GM21786 (cell line): ENCODE data around the gene P3H3.
"Not testable (repeated sequence)": the region's sequence is repeated elsewhere in the genome, so short reads cannot be mapped to it uniquely, and the experiment has no call there.

Experiments
- ATAC-seq: cut with Tn5 transposase; IDR thresholded peaks from one replicate; pipeline ENCODE4 v1.9.1; 2021; ENCODE audit not compliant: unreplicated experiment

Gene P3H3

DNA sequence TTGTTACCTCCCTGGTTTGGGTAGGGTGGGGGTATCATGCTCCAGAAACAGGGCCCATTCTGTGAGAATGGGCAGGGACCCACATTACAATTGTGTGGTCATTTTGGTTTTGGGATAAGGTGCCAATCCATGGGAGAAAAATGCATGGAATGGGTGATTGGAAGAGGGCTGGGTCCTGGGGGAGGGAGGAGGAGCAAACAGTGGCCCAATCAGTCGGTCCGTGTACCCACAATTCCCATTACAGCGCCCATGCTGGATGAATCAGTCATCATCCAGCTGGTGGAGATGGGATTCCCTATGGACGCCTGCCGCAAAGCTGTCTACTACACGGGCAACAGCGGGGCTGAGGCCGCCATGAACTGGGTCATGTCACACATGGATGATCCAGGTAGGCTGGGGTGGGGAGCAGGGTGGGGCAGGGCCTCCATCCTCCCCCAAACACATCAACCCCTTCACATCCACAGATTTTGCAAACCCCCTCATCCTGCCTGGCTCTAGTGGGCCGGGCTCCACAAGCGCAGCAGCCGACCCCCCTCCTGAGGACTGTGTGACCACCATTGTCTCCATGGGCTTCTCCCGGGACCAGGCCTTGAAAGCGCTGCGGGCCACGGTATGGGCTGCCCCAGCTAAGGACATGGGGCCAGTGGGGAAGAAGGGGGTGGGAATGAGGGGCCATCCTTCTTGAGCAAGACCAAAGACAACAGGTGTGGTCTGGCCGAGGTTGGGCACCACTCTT lies 35.5 kb downstream of the P3H3 start:
- no peak for ATAC-seq

DNA sequence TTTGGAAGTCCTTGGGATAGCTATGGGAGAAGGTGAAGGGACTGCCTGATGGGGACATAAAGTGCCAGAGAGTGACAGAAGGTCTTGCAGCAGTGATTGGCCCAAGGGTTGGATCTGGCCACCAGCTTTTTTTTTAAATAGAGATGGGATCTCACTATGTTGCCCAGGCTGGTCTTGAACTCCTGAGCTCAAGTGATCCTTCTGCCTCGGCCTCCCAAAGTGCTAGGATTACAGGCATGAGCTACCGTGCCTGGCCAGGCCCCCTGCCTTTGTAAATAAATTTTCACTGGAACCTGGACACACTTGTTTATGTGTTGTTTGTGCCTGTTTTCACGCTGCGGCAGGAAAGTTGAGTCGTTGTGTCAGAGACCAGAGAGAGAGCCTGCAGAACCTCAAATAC lies 37.1 kb downstream of the P3H3 start:
- not testable (repeated sequence) for ATAC-seq

DNA sequence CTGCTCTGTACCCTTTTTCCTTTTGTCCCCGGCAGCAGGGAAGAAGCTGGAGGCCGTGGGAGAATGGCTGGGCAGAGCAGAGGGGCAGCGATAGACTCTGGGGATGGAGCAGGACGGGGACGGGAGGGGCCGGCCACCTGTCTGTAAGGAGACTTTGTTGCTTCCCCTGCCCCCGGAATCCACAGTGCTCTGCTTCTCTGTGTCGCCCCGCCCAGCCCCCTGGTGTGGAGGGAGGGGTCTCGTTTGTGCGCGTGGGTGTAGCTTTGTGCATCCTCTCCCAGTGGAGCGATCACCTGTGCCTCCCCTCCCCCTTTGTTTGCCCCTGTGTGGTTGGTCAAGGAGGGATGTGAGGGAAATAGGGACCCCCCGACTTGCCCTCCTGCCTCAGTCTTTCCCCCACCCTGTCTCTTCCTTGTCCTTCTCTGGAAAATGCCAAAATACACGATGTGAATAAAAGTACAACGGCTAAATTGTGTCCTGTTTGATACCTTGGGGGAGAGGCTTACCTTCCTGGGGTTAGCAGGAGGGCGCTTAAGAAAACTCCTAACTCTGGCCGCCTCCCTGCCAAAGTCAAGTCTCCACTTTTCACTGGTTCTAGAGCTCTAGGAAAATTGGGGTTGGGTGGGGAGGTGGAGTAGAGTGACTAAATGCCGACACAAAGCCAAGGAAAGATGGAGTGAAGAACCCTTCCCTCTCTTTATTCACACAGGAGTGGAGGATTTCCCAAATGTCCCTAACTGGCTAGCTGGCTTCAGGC lies 38.1 kb downstream of the P3H3 start:
- ATAC-seq = no peak

DNA sequence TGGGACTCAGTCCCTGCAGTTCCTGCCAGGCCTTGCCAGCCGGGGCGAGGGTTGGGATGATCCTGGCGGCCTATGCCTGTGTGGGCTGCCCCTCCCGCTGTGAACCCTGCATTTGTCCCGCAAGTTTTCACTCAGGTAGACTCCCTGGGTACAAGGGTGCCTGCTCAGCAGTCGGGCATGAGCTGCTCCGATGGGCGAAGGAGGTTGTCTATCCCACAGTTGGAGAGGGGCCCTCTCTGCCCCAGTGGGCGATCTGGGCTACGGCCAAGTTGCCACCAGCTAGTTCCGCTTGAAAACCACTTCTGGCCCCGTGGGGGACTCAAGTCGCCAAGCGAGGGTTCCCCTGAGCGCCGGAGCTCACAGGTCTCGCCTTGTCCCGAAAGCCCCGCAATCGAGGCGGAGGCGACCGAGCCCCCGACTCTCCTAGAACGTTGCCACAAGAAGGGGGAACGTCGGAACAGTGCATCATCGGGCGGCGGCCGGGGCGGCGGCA lies 38.8 kb downstream of the P3H3 start:
- peak; percentile 10 for ATAC-seq

DNA sequence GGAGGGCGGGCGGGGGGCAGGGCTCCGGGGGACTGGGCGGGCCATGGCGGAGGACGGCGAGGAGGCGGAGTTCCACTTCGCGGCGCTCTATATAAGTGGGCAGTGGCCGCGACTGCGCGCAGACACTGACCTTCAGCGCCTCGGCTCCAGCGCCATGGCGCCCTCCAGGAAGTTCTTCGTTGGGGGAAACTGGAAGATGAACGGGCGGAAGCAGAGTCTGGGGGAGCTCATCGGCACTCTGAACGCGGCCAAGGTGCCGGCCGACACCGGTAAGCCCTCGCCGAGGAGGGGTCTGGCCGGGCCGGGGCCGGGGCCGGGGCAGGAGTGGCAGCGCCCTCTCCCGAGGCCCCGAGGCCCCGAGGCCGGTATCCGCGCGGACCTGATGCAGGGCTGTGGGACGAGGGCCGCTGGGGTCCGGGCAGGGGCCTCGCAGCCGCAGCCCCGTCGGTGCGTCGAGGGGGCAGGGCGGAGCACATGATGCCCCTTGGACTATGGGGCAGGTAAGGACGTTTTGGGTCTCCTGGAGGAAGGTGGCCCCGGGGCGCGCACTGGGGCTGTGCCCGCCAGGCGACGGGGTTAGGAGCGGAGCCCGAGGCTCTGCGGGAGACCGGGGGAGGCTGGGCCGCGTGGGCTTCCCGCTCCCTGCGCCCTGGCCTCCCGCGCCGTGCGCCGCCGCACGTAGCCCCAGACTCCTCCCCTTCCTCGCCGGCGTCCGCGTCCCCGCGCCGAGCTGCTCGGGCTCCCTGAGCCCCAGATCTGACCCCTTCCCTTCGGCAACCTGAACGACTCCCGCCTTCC lies 39.4 kb downstream of the P3H3 start, which contains the start of gene TPI1:
TPI1 (plus strand) TSS at position 119 of the 798 bp plus-strand sequence; CDS start at position 155, 36 bp downstream.
- peak; percentile 56 for ATAC-seq

DNA sequence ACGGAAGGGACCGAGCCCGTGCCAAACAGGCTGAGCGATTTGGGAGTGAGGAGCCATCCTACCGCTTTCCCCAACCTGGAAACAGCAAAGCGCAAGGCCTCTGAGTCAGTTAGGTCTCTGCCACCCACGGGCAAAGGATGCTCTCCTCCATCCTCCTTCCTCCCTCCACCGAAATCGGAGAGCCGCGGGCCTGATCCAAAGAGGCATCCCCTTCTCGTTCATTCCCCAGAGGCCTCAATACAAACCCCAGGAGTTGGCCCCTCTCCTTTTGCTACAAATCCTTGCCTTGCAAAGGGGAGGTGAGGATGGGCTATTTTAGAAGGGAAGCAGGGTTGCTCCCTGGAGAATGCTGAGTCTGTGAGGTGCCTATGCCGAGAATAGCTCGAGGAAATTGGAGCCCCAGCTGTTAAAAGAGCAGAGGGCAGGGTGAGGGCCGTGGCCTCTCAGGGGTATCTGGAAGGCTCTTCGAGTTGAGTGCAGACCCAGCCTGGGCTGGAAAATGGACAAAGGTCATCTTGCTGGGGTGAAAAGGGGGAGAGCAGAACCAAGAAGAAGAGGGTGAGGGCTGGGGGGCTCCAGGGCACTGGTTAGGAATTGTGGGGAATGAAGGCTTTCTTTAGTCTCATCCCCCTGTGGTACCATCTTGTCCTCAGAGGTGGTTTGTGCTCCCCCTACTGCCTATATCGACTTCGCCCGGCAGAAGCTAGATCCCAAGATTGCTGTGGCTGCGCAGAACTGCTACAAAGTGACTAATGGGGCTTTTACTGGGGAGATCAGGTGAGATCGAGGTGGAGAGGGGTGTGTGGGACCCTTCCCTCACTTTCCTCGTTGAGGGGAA lies 40.2 kb downstream of the P3H3 start:
- no peak for ATAC-seq

DNA sequence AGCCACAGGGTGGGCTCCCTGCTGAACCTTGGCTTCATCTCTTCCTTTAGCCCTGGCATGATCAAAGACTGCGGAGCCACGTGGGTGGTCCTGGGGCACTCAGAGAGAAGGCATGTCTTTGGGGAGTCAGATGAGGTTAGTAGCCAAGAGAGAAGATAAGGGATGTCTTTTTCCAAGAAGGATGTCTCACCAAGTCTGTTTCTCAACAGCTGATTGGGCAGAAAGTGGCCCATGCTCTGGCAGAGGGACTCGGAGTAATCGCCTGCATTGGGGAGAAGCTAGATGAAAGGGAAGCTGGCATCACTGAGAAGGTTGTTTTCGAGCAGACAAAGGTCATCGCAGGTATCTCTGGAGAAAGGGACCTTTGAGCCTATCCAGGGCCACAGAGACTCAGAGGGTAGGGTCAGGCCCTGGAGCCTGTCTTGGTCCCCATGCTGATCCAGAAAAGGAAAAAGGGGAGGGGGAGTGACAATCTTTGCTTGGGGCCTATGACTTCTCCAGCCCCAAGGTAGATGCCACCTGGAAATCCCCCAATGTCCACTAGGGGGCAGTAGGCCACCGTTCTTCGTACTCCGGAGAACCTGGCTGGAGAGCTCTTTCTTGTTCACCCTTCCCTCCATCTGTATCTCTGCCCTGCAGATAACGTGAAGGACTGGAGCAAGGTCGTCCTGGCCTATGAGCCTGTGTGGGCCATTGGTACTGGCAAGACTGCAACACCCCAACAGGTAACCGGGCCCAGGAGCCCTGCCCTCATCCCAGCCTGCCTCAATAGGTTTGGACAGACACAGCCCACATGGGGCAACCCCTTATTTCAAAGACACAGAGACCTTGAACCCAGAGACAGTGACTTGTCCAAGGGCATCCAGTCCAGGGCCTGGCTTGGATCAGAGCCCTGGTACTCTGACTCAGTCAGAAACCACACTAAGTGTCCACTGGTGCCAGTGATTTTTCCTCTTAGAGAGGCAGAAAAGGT lies 41.1 kb downstream of the P3H3 start:
- no peak for ATAC-seq

DNA sequence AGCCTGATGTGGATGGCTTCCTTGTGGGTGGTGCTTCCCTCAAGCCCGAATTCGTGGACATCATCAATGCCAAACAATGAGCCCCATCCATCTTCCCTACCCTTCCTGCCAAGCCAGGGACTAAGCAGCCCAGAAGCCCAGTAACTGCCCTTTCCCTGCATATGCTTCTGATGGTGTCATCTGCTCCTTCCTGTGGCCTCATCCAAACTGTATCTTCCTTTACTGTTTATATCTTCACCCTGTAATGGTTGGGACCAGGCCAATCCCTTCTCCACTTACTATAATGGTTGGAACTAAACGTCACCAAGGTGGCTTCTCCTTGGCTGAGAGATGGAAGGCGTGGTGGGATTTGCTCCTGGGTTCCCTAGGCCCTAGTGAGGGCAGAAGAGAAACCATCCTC lies 42.1 kb downstream of the P3H3 start:
- not testable (repeated sequence) for ATAC-seq

DNA sequence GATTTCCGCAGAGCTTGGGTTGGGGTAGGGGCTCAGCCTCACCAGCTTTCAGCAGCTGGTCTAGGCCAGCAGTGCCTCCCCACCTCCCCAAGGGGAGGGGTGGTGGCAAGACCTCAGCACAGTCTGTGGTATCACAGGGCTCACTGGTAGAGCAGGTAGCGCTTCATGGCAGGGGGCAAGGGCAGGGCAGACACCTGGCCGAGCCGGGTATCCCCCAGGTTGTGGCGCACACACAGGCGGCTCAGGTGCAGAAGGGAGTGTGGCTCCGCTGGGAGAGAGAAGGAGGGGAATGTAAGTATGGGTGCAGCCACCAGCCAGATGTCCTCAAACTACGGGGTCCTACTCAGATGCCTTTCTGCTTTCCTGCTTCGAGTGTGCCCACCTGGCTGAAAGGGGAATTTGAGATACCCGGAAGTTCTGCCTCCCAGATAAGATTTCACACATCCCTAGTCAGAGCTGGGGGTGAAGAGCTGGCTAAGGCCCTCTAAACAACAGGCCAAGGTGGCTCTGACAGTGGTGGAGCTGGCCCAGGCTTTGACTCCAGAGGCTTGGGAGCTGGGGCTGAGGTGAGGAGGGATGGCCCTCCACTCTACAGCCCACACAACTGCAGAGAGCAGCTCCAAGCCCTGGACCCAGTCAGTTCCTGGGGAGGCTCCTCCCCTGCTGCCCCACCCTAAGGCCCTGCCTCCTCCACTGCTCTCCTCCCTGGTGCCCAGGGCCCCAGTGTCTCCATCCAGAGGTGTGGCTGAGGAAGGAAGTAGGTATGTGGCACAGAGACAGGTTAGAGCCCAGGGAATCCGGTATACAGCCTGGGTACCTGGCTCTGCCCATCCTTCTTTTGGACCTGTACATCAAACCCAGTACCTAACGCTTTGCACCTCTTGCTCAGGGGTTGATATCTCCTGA lies 43.1 kb downstream of the P3H3 start:
- ATAC-seq = no peak

DNA sequence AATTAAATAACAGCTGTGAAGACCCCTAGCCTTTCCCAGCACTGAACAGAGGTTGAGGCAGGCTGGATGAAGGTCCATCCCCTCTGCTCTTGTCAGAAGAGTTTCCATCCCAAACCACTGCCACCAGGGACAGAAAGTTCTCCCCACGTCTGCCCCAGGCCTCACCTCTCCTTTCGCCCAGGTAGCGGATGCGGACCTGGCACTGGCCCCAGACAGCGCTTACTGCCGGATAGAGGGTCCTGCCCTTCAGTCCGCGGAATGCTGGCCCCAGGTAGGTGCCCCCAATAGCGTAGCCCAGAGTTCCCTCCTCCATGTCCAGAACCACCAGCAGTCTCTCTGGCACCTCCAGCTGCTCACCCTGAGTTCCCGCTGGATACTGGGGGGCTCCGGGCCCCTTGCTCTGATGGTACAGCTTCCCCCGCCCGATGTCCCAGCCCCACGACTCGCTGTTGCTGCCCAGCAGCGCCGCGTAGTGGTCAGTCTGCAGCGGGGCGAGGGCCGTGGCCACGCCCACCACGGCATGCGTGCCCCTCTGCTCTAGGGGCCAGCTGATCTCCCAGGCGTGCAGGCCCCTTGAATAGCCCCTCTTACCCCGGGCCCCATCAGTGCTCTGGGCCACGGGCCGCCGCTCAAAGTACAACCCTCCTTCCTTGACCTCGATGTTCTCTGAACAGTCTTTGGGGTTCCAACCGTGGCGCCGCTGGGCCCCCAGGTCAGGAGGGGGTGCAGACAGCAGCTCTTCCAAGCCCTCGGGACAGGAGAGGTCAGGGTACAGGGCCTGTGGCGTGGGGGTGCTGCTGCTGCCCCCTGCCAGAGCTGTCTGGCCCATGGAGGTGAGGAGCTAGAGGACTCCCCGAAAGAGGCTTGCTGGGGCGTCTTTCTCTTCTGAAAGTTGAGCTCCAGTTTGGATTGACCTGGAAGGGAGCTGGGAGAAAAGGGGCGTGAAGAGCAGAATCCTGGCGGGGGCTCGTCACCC lies 44.2 kb downstream of the P3H3 start:
- no peak for ATAC-seq

DNA sequence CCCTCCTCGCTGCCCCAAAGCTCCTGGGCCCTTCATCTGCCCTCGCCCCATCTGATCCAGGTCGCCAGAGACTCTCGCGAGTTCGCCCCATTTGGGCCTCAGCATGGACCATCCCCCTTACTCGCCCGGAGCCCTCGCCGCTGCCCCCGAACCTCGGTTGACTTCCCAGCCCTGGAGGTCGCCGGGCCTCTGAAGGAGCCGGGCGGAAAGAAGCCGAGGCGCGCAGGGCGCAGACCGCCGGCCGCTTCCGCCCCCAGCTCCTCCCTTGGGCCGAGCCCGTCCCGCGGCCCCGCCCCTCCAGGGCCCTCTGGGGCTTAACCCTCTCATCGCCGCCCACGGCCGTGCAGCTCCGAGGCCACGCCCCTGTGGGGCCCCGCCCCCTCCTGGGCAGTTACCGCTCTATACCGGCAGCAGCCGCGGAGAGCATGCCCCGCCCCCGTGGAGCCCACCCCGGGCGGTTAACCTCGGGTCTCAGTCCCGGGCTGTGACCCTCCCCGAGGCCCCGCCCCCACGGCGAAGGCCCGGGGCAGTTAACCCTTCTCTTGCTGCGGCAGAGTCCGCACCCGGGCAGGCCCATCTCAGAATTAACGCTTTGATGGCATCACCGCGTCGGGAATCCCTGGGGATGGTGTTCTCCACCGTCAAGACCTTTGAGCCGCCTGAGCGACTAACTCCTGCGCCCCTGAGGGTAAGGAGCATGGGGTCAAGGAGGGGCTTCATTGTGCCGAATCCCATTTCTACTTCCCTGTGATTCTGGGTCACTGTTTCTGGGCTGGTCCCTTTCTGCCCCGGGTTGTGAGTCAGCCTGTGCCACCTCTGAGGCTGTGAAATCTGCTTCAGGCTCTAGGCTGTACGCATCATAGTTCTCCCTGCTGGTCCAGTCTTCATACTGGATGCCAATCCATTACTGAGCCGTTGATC lies 45.1 kb downstream of the P3H3 start, which contains the start of gene SPSB2:
SPSB2 (minus strand) TSS at position 210 of the 921 bp plus-strand sequence. CDS start 402 bp downstream, outside the sequence.
- peak; percentile 61 for ATAC-seq

DNA sequence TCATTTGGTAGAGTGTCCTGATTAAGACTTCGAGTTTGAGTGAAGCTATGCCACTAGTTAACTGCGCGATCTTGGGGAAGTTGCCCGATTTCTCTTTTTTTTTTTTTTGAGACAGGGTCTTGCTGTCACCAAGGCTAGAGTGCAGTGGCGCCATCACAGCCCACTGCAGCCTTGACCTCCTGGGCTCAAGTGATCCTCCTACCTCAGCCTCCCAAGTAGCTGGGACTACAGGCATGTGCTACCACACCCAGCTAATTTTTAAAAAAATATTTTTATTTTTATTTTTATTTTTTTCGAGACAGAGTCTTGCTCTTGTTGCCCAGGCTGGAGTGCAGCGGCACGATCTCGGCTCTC lies 45.8 kb downstream of the P3H3 start:
- ATAC-seq = not testable (repeated sequence)

DNA sequence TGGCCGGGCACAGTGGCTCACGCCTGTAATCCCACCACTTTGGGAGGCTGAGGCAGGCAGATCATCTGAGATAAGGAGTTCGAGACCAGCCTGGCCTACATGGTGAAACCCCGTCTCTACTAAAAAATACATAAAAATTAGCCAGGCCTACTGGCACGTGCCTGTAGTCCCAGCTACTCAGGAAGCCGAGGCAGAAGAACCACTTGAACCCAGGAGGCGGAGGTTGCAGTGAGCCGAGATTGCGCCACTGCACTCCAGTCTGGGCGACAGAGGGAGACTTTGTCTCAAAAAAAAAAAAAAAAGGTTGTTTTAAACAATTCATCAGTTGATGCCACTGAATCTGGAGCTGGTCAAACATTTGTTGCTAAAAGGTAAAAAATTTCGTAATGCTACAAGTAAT lies 51.6 kb downstream of the P3H3 start:
- ATAC-seq = not testable (repeated sequence)

DNA sequence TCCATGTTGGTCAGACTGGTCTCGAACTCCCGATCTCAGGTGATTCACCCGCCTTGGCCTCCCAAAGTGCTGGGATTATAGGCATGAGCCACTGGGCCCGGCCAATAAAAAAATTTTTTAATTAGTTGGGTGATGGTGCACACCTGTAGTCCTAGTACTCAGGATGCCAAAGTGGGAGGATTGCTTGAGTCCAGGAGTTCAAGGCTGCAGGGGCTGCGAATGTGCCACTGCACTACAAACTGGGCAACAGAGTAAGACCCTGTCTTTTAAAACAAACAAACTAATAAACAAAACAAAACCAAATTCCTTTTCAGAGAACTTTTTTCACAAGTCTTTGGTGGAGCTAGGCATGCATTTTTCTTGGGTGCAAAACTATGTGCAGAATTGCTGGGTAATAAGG lies 55.0 kb downstream of the P3H3 start:
- ATAC-seq = no peak

DNA sequence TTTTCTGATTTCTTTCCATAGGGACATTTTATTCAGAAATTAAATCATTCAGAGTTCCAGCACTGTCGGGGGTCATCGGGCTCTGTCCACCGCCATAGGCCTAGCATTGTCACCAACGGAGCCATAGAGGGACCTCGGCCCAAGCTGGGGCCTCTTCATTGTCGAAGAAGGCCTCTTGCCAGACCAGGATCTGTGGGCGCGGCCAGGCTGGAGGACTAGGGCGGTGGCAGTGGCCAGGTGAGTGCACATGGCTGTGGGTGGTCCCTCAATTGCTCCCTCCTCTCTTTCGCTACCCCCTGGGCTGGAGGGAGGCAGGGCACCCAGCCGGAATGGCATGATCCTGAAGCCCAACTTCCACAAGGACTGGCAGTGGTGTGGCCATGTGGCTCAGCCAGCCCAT lies 55.5 kb downstream of the P3H3 start:
- ATAC-seq = no peak

DNA sequence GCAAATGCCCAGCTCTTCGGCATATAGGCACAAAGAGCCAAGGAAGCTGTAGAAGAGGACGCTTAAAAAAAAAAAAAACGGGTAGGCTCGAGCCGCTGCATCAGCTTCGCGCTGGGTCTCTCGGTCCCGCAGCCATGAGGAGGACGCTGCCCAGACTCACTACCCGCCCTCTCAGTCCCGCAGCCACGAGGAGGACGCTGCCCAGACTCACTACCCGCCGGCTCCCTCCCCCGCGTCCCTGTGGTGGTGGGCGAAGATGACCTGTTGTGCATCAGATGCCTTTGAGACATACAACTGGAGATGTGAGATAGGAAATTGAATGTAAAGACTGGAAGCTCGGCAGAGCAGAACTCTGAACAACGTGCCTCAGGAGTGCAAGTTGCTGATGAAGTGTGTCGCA lies 56.3 kb downstream of the P3H3 start:
- no peak for ATAC-seq
